Stimulated activated naive CD4-positive, alpha-beta T cell treated with Interleukin-2 at 50 U/mL for 16 hours (primary cell): ENCODE measurements around the gene ANKRD33.
A peak's percentile ranks its signal among the peaks of the same experiment; 100 is the strongest.

Source experiments
- DNase-seq: peaks from one replicate; lab custom pipeline; 2025; lab: John Stamatoyannopoulos, UW

The ANKRD33 gene

GRCh38 chr12:51917746-51918453 is 30.0 kb downstream of the ANKRD33 start:
- DNase-seq, result no peak

- DNase-seq, result no peak
Observed at GRCh38 chr12:51920046-51920445, 32.1 kb downstream of the ANKRD33 start.

GRCh38 chr12:51921017-51921725 is 33.3 kb downstream of the ANKRD33 start:
- no peak for DNase-seq

GRCh38 chr12:51922146-51922545 is 34.2 kb downstream of the ANKRD33 start:
- DNase-seq, result no peak

- no peak for DNase-seq
Observed at GRCh38 chr12:51922762-51923505, 35.0 kb downstream of the ANKRD33 start.

GRCh38 chr12:51923506-51924365 is 35.8 kb downstream of the ANKRD33 start:
- peak; percentile 45 for DNase-seq

GRCh38 chr12:51924551-51925319 is 36.8 kb downstream of the ANKRD33 start:
- DNase-seq, result no peak

- DNase-seq, result no peak
Observed at GRCh38 chr12:51925346-51926063, 37.6 kb downstream of the ANKRD33 start.

- no peak for DNase-seq
Observed at GRCh38 chr12:51926064-51926632, 38.2 kb downstream of the ANKRD33 start.

- peak; percentile 37 for DNase-seq
Observed at GRCh38 chr12:51926718-51927117, 38.8 kb downstream of the ANKRD33 start.

- no peak for DNase-seq
Observed at GRCh38 chr12:51932218-51933076, 44.5 kb downstream of the ANKRD33 start.

- DNase-seq, result no peak
Observed at GRCh38 chr12:51934080-51934479, 46.2 kb downstream of the ANKRD33 start.

GRCh38 chr12:51937926-51938325 is 50.0 kb downstream of the ANKRD33 start:
- DNase-seq, result no peak

- DNase-seq, result no peak
Observed at GRCh38 chr12:51938726-51939125, 50.8 kb downstream of the ANKRD33 start.

GRCh38 chr12:51941011-51941581 is 53.2 kb downstream of the ANKRD33 start:
- no peak for DNase-seq
